Suppressor macrophage (primary cell): ENCODE data around the gene PXT1.
"Not testable (repeated sequence)": the region's sequence is repeated elsewhere in the genome, so short reads cannot be mapped to it uniquely, and the experiment has no call there.

ENCODE experiments used
- DNase-seq, 4 experiments: peaks; one replicate each; pipeline ENCODE4 v3.0.0-alpha.2; 2020 to 2022
- total RNA-seq, 17 experiments: gene quantifications; one replicate each; lab custom pipeline; 2026; ENCODE audit warnings: mixed read lengths in 6 of 17, inconsistent platforms in 3 of 17; lab: John Stamatoyannopoulos, UW

The PXT1 gene, protein sequence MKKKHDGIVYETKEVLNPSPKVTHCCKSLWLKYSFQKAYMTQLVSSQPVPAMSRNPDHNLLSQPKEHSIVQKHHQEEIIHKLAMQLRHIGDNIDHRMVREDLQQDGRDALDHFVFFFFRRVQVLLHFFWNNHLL
- total RNA-seq, result 0 to 1.2 (median 0.08) reads per million in 17 experiments

DNA sequence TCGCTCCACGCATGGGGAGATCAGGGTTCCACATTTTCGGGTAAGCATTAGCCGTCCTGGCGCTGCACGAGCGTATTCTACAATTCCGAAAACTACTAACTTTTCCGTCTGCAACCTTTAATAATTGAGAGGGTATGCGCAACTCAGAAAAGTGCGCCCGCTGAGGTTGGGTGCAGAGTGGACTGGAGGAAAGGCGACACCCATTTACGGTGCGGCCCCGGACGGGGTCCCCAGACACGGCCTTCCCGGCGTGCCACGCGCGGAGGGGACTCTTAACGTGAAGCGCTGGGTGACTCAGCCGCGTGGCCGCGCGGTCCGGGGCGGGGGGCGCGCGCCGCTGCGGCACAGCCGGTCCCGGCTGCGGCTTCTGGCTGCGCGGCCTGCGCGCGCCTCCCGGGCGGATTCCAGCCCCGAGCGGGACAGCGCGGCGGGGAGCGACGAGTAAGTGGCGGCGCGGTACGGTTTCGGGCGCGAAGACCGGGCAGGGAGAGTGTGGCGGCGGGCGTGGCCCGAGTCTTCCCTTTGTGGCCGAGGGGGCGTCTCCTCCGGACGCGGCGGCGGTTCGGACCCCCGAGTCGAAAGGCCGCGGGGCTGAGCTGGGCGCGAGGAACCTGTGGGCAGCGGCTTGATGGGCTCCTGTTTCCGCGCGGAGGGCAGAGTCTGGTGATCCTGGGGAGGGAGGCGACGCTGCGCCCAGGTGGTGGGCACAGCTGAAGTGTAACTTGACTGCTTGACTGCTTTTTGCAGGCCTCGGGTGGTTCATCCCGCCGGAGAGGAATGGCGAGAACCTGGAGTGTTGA, at the start of gene PXT1, which contains the start of gene KCTD20:
PXT1 (minus strand) TSS at position 184 of the 800 bp plus-strand sequence. CDS start 16,772 bp downstream, outside the sequence.
KCTD20 (plus strand) TSS at position 330 of the 800 bp plus-strand sequence. CDS start 27,098 bp downstream, outside the sequence.
- peak; percentile 90 to 96 (median 92) for DNase-seq

- DNase-seq, result no peak
These were observed 49.4 kb upstream of the PXT1 start for GRCh38 chr6:36492092-36492491.

DNA sequence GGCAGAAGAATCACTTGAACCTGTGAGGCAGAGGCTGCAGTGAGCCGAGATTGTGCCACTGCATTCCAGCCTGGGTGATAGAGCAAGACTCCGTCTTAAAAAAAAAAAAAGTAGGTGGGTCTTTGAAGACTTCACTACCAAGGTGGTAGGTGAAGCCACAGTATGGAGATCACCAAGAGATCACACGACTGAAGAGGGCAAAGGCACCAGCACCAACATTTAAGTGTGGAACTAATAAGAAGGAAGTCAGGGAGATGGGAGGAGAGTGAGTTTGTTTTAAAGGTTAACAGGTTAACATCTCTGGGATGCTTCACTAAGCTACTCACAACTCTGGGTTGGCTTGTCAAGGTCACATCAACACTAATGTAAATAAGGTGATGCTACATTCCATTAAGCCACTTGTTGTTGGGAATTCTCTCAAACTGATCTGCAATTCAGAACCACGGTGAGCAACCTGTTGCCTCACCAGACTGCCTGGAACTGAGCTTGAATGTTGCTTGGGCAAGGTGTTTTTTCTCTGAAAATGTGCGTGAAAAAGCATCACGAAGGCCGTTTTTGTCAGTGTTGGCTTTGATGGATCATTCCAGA, 48.8 kb upstream of the PXT1 start:
- no peak for DNase-seq

GRCh38 chr6:36489426-36489825, 46.8 kb upstream of the PXT1 start:
- DNase-seq, result no peak

- DNase-seq, result no peak
These were observed 45.6 kb upstream of the PXT1 start for GRCh38 chr6:36488221-36488620.

- DNase-seq, result no peak
These were observed 45.0 kb upstream of the PXT1 start for GRCh38 chr6:36487698-36488097.

- DNase-seq, result peak in 2 of 4 experiments; percentile 49 to 62
These were observed 42.1 kb upstream of the PXT1 start for GRCh38 chr6:36484736-36485135.

- DNase-seq, result not testable (repeated sequence)
These were observed 40.7 kb upstream of the PXT1 start for GRCh38 chr6:36483326-36483725.

DNA sequence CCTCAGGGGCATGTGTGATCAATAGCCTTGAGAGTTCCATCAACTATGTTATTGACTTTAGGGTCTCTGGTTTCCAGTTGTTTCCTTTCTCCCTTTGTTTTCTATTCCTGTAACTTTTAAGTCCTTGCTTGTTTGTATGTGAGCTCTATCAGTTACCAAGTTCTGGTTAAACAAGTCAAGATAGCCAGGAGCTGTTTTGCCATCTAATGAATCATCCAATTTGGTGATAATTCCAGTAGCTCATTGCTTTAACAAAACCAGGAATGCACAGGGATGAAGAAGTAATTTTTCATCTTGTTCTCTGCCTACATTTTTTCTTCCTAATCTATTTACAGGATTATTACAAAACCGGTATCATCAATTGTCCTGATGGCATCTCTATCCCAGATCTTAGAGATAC, 36.6 kb upstream of the PXT1 start:
- no peak for DNase-seq

DNA sequence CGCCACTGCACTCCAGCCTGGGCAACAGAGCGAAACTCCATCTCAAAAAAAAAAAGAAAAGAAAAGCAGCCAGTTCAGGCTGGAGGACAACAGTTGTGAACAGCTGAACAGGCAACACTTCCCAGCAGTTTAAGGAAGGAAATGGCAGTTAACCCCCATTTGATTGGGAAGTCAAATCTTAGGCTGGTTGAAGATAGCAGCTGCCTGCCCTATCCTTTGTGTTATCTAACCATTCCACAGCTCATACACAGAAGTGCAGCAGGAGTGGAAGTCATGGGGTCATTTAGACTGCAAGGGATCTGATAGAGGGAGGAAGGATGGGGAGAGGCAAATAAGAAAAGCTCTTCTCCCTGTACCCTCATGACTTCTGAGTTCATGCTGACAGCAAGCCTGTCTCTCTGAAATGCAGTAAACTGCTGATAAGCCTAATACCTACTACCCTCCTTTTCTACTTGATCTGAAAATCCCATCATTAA, 35.4 kb upstream of the PXT1 start:
- DNase-seq, result peak in 3 of 4 experiments; percentile 7 to 40 (median 15)

GRCh38 chr6:36469946-36470345, 27.3 kb upstream of the PXT1 start:
- DNase-seq, result no peak

DNA sequence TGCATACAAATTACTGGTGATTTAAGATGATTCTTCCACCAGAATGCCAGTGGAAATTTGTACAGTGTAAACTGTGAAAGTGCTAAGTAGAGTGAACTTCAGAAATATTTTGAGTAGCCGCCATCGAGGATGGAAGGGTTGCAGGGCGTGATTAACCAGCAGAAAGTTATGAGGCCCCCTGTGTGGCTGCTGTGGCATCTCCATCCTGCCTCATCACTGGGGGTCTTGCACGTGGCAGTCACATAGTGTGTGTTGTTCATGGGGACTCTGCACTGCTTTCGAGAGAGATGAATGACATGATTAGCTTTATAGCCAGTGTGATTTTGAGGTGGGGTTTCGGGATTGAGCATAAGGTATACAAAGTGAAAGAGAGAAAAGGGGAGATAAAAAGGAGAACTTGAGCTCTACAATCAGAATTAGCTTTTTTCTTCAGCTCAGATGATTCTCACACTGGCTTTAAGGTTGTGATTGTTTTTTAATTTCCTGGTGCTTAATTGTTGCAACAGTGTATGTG, 26.6 kb upstream of the PXT1 start:
- DNase-seq, result no peak

GRCh38 chr6:36467625-36468024, 25.0 kb upstream of the PXT1 start:
- DNase-seq, result no peak

GRCh38 chr6:36464233-36464632, 21.6 kb upstream of the PXT1 start:
- no peak for DNase-seq

GRCh38 chr6:36463676-36464075, 21.0 kb upstream of the PXT1 start:
- peak in 1 of 4 experiments; percentile 16 for DNase-seq

DNA sequence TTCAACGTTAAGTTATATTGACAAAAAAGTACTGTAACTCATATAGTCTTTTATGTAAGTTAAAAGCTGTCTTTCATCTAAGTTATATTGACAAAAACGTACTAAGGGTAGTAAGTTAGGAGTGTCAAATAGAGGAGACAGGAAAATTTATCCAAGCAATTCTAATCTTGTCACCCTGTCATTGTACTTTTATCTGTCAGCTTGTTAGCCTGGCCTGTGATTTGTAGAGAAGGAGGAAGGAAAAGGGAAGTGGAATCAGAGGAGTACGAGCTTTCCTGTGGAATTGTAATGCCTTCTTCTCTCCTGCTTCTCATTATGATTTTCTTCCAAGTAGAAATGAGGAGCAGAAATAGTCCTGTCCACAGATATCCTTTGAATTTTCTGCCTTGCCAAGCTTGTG, 19.0 kb upstream of the PXT1 start:
- DNase-seq, result peak in 2 of 4 experiments; percentile 12 to 21

GRCh38 chr6:36460916-36461315, 18.3 kb upstream of the PXT1 start:
- no peak for DNase-seq

GRCh38 chr6:36459501-36459900, 16.8 kb upstream of the PXT1 start:
- DNase-seq, result no peak

GRCh38 chr6:36455486-36456027, 12.9 kb upstream of the PXT1 start:
- no peak for DNase-seq

DNA sequence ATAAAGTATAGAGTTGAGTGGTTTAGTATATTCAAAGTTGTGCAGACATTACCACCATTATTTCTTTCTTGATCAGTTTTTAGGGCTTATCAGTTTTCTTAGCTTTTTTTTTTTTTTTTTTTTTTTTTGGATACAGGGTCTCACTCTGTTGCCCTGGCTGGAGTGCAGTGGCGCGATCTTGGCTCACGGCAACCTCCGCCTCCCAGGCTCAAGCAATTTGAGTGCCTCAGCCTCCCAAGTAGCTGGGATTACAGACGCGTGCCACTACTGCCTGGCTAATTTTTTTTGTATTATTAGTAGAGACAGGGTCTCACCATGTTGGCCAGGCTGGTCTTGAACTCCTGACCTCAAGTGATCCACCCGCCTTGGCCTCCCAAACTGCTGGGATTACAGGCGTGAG, 10.2 kb upstream of the PXT1 start:
- not testable (repeated sequence) for DNase-seq

DNA sequence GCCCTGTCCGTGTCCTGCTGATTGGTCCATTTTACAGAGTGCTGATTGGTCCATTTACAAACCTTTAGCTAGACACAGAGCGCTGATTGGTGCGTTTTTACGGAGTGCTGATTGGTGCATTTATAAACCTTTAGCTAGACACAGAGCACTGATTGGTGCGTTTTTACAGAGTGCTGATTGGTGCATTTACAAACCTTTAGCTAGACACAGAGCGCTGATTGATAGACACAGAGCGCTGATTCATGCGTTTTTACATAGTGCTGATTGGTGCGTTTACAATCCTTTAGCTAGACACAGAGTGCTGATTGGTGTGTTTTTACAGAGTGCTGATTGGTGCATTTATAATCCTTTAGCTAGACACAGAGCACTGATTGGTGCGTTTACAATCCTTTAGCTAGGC, 6.5 kb upstream of the PXT1 start:
- not testable (repeated sequence) for DNase-seq

- DNase-seq, result no peak
These were observed 3.0 kb upstream of the PXT1 start for GRCh38 chr6:36445621-36446020.

DNA sequence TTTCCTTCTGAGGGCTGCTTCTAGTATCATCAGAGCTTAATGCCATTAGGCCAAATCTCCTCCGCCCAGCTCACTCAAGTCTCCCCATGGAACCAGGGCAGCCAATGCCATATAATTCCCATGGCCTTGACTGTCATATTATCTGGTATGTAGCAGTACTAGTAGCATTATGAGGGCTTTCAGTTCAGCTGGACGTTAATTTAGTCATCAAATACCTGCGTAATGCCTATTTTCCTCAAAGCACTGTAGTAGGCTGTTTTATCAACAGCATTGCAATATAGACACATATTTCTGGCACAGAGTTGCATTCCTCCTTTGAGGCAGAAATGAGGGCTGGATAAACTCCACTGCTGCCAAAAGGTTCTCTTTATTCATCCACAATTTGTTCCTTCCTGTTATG, 1.8 kb upstream of the PXT1 start:
- DNase-seq, result no peak
